ENCODE measurements around the gene PIP5K1C. TPM values are rescaled to one million over a fixed set of nuclear protein-coding genes. Genes with fewer than 3 reads are reported as not detected.

The PIP5K1C gene
- total RNA-seq, 1 donor from 2014 or later, result 65.8 TPM

DNA sequence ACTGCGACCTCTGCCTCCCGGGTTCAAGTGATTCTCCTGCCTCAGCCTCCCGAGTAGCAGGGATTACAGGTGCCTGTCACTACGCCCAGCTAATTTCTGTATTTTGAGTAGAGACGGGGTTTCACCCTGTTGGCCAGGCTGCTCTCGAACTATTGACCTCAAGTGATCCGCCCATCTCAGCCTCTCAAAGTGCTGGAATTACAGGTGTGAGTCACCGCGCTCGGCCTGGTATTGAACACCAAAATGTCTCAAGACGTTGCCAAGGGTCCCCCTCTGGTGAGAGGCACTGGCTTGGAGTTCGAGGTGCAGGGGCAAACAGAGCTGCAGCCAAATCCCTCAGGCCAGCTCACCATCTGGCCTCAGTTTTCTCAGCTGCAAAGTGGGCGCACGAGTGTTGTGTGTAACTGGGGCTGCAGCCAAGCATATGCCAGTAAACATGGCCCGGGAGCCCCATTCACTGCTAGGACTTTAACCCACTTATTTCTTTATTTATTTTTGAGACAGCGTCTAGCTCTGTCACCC, 15.9 kb upstream of the PIP5K1C start:
- Mint-ChIP-seq H3K4me3 (ENCODE audit: unreplicated experiment) (no peak overlapping the region), H3K27me3 (ENCODE audit: unreplicated experiment) (peaks cover 5% of the 10 kb centered on the region), H3K9me3 (ENCODE audit: unreplicated experiment) (no peaks in the 10 kb centered on the region), H3K36me3 (ENCODE audit: low read depth, unreplicated experiment) (no peaks in the 10 kb centered on the region), H3K4me1 (ENCODE audit: unreplicated experiment) (peaks cover 2% of the 10 kb centered on the region), H3K27ac (ENCODE audit: unreplicated experiment) (no peak overlapping the region)
- DNase-seq (ENCODE audit: low spot score), result no peak
- TF ChIP-seq, protein P1, sequence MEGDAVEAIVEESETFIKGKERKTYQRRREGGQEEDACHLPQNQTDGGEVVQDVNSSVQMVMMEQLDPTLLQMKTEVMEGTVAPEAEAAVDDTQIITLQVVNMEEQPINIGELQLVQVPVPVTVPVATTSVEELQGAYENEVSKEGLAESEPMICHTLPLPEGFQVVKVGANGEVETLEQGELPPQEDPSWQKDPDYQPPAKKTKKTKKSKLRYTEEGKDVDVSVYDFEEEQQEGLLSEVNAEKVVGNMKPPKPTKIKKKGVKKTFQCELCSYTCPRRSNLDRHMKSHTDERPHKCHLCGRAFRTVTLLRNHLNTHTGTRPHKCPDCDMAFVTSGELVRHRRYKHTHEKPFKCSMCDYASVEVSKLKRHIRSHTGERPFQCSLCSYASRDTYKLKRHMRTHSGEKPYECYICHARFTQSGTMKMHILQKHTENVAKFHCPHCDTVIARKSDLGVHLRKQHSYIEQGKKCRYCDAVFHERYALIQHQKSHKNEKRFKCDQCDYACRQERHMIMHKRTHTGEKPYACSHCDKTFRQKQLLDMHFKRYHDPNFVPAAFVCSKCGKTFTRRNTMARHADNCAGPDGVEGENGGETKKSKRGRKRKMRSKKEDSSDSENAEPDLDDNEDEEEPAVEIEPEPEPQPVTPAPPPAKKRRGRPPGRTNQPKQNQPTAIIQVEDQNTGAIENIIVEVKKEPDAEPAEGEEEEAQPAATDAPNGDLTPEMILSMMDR (IDR thresholded peaks at IDR 0.05; ENCODE audit: unreplicated experiment), result no peak

DNA sequence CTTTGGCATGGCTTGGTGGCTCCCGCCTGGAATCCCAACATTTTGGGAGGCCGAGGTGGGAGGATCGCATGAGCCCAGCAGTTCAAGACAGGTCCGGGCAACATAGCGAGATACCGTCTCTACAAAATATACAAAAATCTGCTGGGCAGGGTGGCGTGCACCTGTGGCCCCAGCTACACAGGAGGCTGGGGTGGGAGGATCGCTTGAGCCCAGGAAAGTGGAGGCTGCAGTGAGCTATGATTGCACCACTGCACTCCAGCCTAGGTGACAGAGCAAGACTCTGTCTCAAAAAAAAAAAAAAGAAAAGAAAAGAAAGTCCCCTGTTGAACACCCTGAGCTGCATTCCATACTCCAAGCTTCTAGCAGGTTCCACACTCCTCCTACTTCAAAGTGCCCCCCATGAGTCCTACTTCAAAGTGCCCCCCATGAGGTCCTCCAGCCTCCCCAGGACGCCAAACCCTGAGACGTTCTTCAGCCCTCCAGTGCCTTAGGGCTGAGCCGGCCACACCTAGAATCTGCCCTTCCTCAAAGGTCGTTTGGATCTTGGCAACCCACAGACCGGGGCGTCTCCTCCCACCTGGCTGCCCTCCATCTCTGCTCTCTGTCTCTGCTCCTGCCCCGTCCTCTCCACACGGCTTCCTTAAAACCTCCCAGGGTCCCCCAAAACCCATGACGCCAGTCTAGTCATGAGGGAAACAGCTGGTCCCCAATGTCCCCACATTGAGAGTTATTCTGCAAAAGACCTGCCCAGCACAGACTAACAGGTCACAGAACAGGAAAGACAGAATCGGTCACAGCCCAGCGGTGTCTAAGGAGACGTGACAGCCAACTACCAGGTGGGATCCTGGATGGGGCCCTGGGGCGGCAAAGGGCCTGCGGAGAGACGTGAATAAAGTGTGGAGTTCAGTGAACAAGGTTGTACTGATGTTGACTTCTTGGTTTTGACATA, 12.7 kb upstream of the PIP5K1C start:
- DNase-seq (ENCODE audit: low spot score), result no peak
- H3K27ac Mint-ChIP-seq (ENCODE audit: unreplicated experiment), result no peak overlapping the region
- peaks cover 6% of the 10 kb centered on the region for H3K27me3 Mint-ChIP-seq (ENCODE audit: unreplicated experiment)
- H3K9me3 Mint-ChIP-seq (ENCODE audit: unreplicated experiment), result no peaks in the 10 kb centered on the region
- H3K4me1 Mint-ChIP-seq (ENCODE audit: unreplicated experiment), result no peaks in the 10 kb centered on the region
- no peak overlapping the region for H3K4me3 Mint-ChIP-seq (ENCODE audit: unreplicated experiment)
- TF ChIP-seq, protein P1 (IDR thresholded peaks at IDR 0.05; ENCODE audit: unreplicated experiment), result no peak
- H3K36me3 Mint-ChIP-seq (ENCODE audit: low read depth, unreplicated experiment), result no peaks in the 10 kb centered on the region

DNA sequence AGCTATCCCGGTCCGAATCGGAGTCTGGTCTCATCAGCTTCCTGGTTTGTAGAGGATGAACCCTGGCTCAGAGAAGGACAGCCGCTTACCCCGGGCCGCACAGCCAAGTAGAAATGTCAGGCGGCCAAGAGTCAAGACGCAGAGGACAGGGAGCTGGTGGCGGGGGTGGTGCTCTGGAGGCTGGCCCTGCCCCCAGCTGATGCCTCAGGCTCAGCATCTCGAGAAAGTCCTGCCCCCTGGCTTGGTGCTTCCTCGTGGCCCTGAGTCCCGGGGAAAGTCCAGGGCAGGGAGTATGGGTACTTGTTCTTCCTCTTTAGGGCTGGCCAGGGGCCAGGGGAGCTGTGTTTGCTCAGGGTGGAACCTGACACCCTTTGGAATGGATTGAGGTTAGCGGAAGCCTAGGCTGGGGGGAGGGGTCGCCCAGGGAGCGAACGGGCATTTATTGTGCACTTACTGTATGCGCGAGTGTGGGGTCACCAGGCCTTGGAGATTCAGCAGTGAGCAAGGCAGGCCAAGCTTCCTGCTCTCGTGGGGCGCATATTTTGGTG, 10.1 kb upstream of the PIP5K1C start:
- no peak overlapping the region for H3K27ac Mint-ChIP-seq (ENCODE audit: unreplicated experiment)
- no peak overlapping the region for H3K4me3 Mint-ChIP-seq (ENCODE audit: unreplicated experiment)
- TF ChIP-seq, protein P1 (IDR thresholded peaks at IDR 0.05; ENCODE audit: unreplicated experiment), result no peak
- no peak for DNase-seq (ENCODE audit: low spot score)
- H3K4me1 Mint-ChIP-seq (ENCODE audit: unreplicated experiment), result no peaks in the 10 kb centered on the region
- no peaks in the 10 kb centered on the region for H3K36me3 Mint-ChIP-seq (ENCODE audit: low read depth, unreplicated experiment)
- no peaks in the 10 kb centered on the region for H3K9me3 Mint-ChIP-seq (ENCODE audit: unreplicated experiment)
- peaks cover 3% of the 10 kb centered on the region for H3K27me3 Mint-ChIP-seq (ENCODE audit: unreplicated experiment)

DNA sequence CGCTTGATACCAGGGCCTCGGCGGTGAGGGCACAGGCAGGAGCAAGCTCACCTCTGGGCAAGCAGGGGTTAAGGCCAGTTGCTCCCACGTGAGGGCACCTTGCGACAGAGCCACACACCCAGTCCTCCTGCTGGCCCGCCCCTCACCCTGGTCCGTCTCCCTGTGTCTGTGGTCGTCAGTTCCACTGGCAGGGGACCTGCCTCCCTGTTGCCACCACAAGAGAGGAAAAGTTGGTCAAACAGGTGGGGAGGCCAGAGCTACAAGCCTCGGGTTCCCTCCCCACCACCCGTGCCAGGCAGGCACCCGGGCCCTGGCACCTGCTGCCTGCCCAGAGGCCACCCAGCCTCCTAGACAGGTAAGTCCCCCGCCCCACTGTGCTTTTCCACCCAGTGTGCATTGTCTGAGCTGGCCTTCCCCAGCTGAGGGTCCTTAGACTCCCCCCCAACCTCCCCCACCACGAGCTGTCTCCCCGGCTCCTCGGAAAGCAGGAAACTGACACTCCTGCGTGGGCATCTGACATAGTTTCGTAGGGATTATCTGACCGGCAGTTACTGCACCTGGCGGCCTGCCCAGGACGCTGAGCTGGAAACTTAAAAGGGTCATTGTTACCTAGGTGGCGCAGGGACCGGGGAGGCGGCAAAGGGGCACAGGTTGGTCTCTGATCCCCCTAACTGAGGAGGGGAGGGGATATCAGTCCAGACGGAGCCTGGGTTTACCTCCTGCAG, 8.1 kb upstream of the PIP5K1C start, which contains the start of gene TJP3:
TJP3 (plus strand) TSS at position 178 of the 725 bp plus-strand sequence. CDS start 20,049 bp downstream, outside the sequence.
- H3K36me3 Mint-ChIP-seq (ENCODE audit: low read depth, unreplicated experiment), result no peaks in the 10 kb centered on the region
- no peaks in the 10 kb centered on the region for H3K9me3 Mint-ChIP-seq (ENCODE audit: unreplicated experiment)
- H3K27me3 Mint-ChIP-seq (ENCODE audit: unreplicated experiment), result peaks cover 2% of the 10 kb centered on the region
- no peaks in the 10 kb centered on the region for H3K4me1 Mint-ChIP-seq (ENCODE audit: unreplicated experiment)
- TF ChIP-seq, protein P1 (IDR thresholded peaks at IDR 0.05; ENCODE audit: unreplicated experiment), result no peak
- no peak within 1 kb of the TSS for H3K27ac Mint-ChIP-seq (ENCODE audit: unreplicated experiment)
- no peak within 1 kb of the TSS for H3K4me3 Mint-ChIP-seq (ENCODE audit: unreplicated experiment)
- DNase-seq (ENCODE audit: low spot score), result no peak
